ENCODE results near the gene UBE2D2.

The UBE2D2 gene

DNA sequence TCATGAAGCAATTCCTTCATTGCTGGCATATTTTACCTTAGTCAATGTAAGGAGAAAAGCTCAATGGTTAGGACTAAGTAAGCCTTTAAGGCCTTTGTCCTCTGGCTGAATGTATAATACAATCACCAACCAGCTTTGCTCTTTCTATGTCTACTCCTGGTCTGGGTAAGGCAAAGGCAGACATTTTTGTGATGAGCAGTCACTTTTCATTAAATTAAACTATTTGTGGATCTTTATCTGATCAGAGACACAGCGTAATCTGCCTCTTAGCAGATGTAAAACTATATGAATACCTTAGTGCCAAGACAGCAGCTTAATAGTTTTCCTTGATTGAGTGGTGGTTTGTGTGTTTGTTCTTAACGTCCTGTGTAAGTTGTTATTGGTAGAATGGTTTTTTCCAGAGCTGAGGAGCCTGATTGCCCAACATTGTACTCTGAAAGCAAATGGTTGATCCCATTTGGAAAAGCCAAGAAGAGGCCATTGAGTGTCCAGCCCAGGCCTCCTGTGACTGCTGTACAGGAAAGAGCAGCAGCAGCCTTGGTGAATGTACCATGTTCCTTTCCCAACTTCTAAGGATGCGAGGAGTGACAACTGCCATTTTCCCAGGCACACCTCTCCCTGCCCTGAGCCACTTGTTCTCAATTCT, 70.5 kb downstream of the UBE2D2 start:
- Histone ChIP-seq H3K4me1 (ENCODE audit: insufficient read depth, low read length) (peaks cover 17% of the 10 kb centered on the region), H3K9me3 (ENCODE audit: control insufficient read depth, insufficient read depth, low read length) (no peaks in the 10 kb centered on the region), H3K36me3 (ENCODE audit: insufficient read depth, low read length) (peaks cover 8% of the 10 kb centered on the region), H3K9ac (ENCODE audit: low read depth, low read length) (no peak overlapping the region)

DNA sequence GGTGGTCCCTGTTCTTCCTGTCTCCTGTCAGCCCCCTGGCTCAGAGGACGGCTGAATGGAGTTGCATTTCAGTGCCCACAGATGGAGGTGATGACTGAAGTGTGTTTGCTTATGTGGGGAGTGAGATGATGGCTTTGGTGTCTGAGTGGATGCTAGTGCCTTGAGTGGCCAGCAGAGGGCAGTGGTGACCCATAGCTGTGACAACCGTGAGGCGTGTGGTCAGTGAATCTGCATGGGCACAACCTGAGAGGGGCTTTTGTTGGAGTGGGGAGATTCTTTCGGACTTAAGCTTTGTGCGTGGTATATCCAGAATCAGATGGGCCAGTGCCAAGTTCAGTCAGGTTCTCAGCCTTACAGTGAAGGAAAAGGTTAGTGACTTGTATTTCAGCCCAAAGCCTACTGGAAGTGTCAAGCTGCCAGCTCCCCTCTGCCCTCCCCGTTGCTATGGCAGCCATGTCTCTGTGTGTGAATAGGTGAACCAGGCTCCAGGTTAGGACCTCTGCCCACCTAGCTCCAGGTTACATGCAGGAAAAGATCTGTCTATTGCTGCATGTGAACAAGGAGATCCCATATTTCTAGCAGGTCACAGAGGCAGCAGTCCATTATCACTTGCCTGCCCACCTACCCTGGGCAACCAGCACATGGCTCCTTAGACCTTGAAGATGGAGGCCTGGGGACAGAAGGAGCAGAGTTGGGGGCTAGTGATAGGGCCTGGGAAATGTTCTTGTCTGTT, 72.3 kb downstream of the UBE2D2 start:
- Histone ChIP-seq H3K36me3 (ENCODE audit: insufficient read depth, low read length) (0 out of 2 replicates have a peak, but pooled peaks cover 5% of the 10 kb centered on the region), H3K4me1 (ENCODE audit: insufficient read depth, low read length) (peaks cover 22% of the 10 kb centered on the region), H3K9ac (ENCODE audit: low read depth, low read length) (no peak overlapping the region), H3K9me3 (ENCODE audit: control insufficient read depth, insufficient read depth, low read length) (no peaks in the 10 kb centered on the region)

DNA sequence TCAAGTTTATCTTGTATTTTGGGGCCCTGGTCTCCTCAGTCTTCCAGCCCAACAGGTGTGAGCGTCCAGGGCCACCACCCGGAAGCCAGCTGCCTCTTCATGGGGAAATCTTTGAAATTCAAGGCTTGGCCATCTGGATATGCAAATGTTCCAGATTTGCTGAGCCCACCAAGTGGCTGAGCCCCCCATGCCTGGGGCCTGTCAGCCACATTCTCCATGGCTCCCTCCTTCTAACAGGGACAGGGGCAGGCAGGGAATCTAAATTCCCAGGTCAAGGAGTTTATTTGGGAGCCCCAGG, 72.8 kb downstream of the UBE2D2 start:
- Histone ChIP-seq H3K4me1 (ENCODE audit: insufficient read depth, low read length) (peaks cover 27% of the 10 kb centered on the region), H3K36me3 (ENCODE audit: insufficient read depth, low read length) (0 out of 2 replicates have a peak, but pooled peaks cover 5% of the 10 kb centered on the region), H3K9me3 (ENCODE audit: control insufficient read depth, insufficient read depth, low read length) (no peaks in the 10 kb centered on the region), H3K9ac (ENCODE audit: low read depth, low read length) (no peak overlapping the region)

DNA sequence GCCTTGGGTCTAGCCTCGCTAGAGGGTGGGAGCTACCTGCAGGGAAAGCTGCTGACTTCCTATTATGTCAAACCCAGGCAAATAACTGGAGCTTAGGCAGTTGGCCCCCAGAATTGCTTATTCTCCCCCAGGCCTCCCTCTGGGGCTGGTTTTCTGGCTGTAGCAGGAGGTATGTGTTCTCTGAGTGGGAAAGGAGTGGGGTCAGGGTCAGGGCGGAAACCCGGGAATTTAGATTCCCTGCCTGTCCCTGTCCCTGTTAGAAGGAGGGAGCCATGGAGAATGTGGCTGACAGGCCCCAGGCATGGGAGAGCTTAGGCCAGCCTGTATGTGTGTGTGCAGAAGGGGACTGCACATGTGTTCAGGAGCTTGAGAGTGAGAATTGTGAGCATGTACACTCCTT, 73.4 kb downstream of the UBE2D2 start:
- no peaks in the 10 kb centered on the region for H3K9me3 ChIP-seq (ENCODE audit: control insufficient read depth, insufficient read depth, low read length)
- H3K4me1 ChIP-seq (ENCODE audit: insufficient read depth, low read length), result peaks cover 32% of the 10 kb centered on the region
- H3K9ac ChIP-seq (ENCODE audit: low read depth, low read length), result no peak overlapping the region
- 0 out of 2 replicates have a peak, but pooled peaks cover 4% of the 10 kb centered on the region for H3K36me3 ChIP-seq (ENCODE audit: insufficient read depth, low read length)

- Histone ChIP-seq H3K9ac (ENCODE audit: low read depth, low read length) (no peak overlapping the region), H3K9me3 (ENCODE audit: control insufficient read depth, insufficient read depth, low read length) (no peaks in the 10 kb centered on the region), H3K36me3 (ENCODE audit: insufficient read depth, low read length) (no peaks in the 10 kb centered on the region), H3K4me1 (ENCODE audit: insufficient read depth, low read length) (peaks cover 35% of the 10 kb centered on the region)
Observed at GRCh38 chr5:139635191-139635590, 74.1 kb downstream of the UBE2D2 start.

DNA sequence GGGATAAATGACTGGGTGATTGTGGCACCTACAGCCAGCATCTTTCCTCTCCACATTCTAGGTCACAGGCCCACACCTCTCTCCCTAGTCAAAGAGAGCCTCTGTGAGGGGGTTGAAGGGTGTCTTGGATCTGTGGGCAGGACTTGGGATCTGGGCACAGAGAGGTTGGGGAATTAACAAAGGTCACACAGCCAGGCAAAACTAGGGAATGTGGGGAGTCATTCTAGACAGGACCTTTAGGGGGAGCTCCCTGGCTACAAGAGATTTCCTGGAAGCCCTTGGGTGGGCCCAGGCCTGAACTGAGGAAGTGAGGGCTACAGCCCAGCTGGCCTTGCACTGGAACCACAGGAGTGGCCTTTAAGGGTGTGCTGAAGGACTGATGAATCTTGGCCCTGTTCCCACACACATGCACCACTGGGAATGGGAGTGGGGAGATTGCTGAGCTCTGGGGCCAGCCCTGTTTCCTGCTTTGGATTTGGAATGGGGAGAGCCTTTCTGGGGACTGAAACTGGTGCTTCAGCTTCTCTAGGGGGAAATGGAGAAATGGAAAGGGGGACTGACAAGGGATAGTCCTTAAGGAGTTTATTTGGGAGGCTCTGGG, 74.6 kb downstream of the UBE2D2 start:
- H3K36me3 ChIP-seq (ENCODE audit: insufficient read depth, low read length), result no peaks in the 10 kb centered on the region
- H3K9me3 ChIP-seq (ENCODE audit: control insufficient read depth, insufficient read depth, low read length), result no peaks in the 10 kb centered on the region
- no peak overlapping the region for H3K9ac ChIP-seq (ENCODE audit: low read depth, low read length)
- peaks cover 38% of the 10 kb centered on the region for H3K4me1 ChIP-seq (ENCODE audit: insufficient read depth, low read length)

GRCh38 chr5:139636207-139636792, 75.2 kb downstream of the UBE2D2 start:
- no peak overlapping the region for H3K9ac ChIP-seq (ENCODE audit: low read depth, low read length)
- no peaks in the 10 kb centered on the region for H3K36me3 ChIP-seq (ENCODE audit: insufficient read depth, low read length)
- H3K4me1 ChIP-seq (ENCODE audit: insufficient read depth, low read length), result peaks cover 44% of the 10 kb centered on the region
- no peaks in the 10 kb centered on the region for H3K9me3 ChIP-seq (ENCODE audit: control insufficient read depth, insufficient read depth, low read length)

GRCh38 chr5:139636975-139637408, 75.9 kb downstream of the UBE2D2 start:
- peaks cover 49% of the 10 kb centered on the region for H3K4me1 ChIP-seq (ENCODE audit: insufficient read depth, low read length)
- peak overlapping the region; percentile 26; the same call in 1 of the 2 replicates for H3K9ac ChIP-seq (ENCODE audit: low read depth, low read length)

GRCh38 chr5:139637438-139638089, 76.4 kb downstream of the UBE2D2 start:
- Histone ChIP-seq H3K9me3 (ENCODE audit: control insufficient read depth, insufficient read depth, low read length) (no peaks in the 10 kb centered on the region), H3K9ac (ENCODE audit: low read depth, low read length) (peak overlapping the region; percentile 45), H3K36me3 (ENCODE audit: insufficient read depth, low read length) (no peaks in the 10 kb centered on the region), H3K4me1 (ENCODE audit: insufficient read depth, low read length) (peaks cover 51% of the 10 kb centered on the region)

More at GRCh38 chr5:139636975-139637408, 75.9 kb downstream of the UBE2D2 start:
- Histone ChIP-seq H3K9me3 (ENCODE audit: control insufficient read depth, insufficient read depth, low read length) (no peaks in the 10 kb centered on the region), H3K36me3 (ENCODE audit: insufficient read depth, low read length) (no peaks in the 10 kb centered on the region)

DNA sequence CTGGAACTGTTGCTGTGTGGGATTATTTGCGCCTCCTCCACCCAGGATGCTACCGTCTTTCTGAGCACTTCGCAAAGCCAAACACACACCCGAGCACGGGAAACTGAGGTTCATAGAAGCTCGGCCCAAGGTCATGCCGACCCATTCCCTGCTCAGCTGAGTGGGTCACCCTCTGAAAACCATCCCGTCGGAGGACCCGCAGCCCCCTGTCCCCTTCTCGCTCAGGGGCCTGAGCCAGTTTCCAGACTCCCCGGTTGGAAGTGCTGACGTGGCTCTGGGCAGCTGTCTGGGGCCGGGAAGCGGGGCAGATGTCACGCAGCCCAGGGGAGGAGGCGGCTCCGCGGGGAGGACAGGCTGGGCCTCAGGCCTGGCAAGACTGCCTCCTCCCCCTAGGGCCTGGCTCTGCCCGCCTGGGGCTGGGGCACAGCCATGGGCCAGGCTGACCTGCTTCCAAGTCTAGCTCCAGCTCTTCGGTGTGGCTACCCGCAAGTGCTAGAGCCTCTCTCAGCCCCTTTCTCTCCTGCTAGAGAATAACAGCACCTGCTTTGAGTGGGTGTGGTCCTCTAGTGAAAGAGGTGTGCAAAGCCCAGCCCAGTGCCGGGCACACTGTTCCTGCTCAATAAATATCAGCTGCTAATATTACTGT, 77.1 kb downstream of the UBE2D2 start:
- Histone ChIP-seq H3K36me3 (ENCODE audit: insufficient read depth, low read length) (no peaks in the 10 kb centered on the region), H3K9me3 (ENCODE audit: control insufficient read depth, insufficient read depth, low read length) (no peaks in the 10 kb centered on the region), H3K4me1 (ENCODE audit: insufficient read depth, low read length) (peaks cover 58% of the 10 kb centered on the region), H3K9ac (ENCODE audit: low read depth, low read length) (peak overlapping the region; percentile 45)

DNA sequence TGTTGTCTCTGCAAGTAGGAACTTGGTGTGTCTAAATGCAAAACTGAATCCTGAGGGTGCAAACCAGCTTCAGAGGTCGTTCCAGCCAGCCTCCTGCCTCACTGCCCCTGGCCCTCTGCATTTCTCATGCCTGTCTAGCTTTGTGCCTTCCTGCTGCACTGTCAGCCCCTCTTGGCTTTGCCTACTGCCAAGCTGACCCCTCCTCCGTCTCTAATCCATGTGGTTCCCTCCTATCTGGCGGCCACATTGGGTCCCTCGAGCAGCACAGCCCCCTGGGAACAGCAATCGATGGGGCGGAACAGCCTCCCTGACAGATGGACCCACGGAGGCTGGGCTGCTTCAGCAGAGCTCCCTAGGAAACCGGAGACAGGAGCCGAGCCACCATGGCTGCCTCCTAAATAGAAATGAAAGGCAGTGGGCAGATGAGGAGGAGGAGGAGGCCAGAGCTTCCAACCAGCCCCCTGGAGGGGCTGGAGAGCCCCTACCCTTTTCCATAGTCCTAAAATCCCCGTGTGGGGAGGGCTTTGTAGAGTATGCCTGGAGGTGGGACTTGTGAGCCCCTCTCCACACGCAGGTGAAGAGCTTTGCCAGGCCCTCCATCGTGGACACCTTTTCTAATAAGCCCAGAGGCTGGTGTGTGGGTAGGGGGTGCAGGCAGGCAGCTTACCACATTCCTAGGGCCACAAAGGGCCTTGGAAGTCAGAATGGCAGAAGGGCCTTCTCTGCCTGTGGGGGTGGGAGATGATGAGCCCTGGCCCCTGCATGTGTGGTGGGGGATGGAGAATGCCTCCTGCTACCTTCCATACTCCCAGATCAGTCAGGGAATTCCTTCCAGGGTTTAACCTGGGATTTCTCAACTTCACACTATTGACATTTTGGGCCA, 77.8 kb downstream of the UBE2D2 start:
- H3K9me3 ChIP-seq (ENCODE audit: control insufficient read depth, insufficient read depth, low read length), result no peaks in the 10 kb centered on the region
- H3K36me3 ChIP-seq (ENCODE audit: insufficient read depth, low read length), result no peaks in the 10 kb centered on the region
- peak overlapping the region; percentile 45; the same call in 1 of the 2 replicates for H3K9ac ChIP-seq (ENCODE audit: low read depth, low read length)
- peaks cover 57% of the 10 kb centered on the region for H3K4me1 ChIP-seq (ENCODE audit: insufficient read depth, low read length)

DNA sequence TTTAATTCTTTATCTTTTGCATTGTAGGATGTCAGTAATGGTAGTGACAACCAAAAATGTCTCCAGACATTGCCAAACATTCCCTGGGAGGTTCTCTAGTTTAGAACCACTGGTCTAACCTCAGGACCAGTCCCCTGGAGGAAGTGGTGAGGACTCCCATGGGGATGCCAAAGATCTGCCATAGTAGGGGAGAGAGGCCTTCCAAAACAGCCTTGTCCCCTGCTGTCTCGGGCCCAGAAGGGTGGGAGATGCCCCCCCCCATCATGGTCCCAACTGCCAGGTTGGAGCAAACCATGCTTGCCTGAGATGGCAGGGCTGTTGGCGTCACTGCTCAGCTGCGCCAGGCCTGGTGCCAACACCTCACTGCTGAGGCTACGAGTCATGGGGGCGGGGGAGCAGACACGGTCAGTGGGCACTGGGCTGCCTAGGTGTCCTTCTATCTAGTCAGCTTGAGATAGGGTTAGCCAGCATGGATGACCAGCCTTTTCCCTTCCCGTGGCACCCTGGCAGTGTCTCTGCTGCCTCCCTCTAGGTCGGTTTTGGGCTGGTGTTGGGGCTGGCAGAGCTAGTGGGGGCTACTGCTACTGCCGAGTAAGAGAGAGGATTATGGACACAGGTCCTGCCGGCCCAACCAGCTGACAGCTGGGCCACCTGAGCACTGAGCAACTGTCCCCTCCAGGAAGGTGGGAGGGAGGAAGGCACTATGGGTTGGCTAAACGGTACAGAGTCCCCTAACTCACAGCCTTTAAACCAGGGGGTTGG, 78.7 kb downstream of the UBE2D2 start:
- Histone ChIP-seq H3K9me3 (ENCODE audit: control insufficient read depth, insufficient read depth, low read length) (no peaks in the 10 kb centered on the region), H3K36me3 (ENCODE audit: insufficient read depth, low read length) (no peaks in the 10 kb centered on the region), H3K9ac (ENCODE audit: low read depth, low read length) (no peak overlapping the region), H3K4me1 (ENCODE audit: insufficient read depth, low read length) (peaks cover 56% of the 10 kb centered on the region)

Data from ES-I3 (cell line).